HG03575 (cell line): ENCODE results near the gene KCNIP1.

ENCODE experiments used
- ATAC-seq: cut with Tn5 transposase; IDR thresholded peaks from one replicate; pipeline ENCODE4 v1.9.1; 2021; ENCODE audit not compliant: unreplicated experiment, insufficient number of reproducible peaks, low FRiP score; ENCODE audit errors: extremely low read depth

Gene KCNIP1

DNA sequence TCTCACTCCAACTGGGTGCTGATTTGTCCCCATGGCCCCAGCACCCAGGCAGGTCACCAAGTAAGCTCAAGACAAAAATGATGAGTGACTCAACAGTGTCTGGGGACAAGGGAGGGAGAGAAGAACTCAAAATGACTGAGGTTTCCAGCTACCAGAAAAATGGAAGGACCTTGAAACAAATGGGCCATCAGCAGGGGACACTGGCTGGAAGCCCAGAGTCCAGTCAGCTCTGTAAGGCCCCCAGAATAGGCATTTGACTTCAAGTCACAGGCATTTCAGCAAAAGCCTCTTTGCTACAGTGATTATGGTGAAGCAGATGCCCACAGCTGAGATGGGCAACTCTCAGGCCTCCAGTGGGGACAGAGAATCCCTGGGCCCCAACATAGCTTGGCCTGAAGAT, 140.7 kb downstream of the KCNIP1 start:
- no peak for ATAC-seq

- ATAC-seq, result no peak
Measured at GRCh38 chr5:170648541-170648940, 144.7 kb downstream of the KCNIP1 start.

DNA sequence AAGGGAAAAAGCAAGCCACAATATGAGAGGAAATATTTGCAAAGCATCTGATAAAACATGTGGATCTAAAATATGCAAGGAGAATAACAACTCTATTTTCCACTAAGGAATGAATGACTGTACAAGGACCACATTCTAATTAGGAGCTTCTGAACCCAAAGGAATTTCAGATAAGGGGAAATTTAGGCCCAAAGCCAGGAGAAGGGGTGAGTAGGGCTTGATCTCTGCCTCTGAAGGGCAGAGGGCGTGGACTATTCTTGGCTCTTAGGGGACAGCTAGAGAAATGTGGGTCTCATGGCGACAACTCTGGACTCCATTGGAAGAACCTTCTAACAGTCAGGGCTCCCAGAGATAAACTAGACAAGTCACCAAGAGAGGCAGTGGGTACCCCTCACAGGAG, 147.0 kb downstream of the KCNIP1 start:
- ATAC-seq, result no peak

- ATAC-seq, result no peak
Measured at GRCh38 chr5:170651604-170652277, 147.9 kb downstream of the KCNIP1 start.

DNA sequence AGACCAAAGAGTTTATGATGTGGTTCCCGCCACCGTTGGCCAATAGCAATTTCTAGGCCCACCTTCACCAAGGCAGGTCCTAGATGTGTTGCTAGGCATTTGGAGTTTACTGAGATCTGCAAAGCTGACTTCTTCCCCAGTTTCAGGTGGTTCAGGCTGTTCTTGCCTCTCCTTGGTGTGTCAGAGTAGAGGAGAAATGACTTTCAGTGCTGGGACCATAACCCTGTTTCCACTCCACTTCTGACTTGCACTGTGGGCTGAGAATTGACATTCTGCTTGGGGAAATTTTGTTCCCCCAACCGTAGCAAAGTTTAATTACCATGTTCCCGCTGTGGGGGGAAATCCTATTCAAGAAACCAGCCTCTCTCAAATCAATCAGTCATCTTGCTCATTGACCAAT, 151.7 kb downstream of the KCNIP1 start:
- no peak for ATAC-seq

DNA sequence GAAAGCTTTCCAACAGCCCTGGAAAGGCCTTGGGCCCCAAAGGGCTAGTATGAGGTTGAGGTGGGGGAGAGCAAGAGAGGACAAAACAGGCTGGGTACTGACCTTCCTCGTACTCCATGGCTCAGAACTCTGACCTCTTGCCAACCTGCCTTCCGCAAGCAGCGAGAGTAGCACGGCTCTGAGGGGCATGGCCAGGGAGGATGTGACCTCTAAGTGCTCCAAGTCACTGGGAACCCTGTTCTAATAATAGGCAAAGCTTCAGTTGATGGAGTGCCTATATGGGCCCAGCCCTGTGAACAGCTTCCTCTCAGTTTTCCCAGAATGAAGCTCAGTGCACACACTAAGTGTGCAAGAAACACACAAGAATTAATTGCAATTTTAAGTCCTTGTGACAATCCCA, 152.1 kb downstream of the KCNIP1 start:
- no peak for ATAC-seq

DNA sequence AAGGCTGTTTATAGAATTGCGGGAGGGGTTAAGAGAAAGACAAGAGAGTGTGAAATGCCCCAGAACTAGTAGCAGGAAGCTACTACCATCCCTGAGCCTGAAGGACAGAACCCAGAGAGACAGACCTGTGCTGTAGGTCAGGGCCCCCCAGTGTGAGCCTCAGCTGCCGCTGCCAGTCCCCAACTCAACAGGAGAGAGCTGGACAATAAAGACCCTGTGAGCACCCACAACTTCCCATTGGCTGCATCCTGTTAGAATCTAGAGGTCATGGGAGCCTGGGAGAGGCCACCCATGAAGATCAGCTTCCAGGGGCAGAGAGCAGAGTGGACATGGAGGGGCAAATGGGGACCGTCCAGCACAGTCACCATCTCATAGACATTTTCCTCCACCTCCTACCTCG, 152.5 kb downstream of the KCNIP1 start:
- no peak for ATAC-seq

DNA sequence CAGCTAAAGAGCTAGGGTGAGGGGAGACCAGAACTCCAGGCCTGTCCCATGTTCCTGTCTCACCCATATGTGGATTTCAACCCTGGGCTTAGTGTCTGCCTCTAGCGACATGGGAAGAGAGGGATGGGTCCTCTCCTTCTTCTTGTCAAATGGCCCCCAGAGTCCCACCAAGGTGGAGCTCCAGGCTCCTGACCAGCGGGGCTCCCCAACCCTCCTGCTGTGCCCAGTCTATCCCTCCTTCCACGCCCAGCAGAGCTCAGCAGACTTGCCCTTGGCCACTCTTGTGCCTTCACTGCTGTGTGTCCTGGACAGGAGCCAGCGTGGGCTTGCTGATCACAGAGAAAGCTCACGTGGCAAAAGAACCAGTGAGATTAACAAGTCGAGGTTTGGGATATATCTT, 156.7 kb downstream of the KCNIP1 start:
- no peak for ATAC-seq

GRCh38 chr5:170662966-170663365, 159.1 kb downstream of the KCNIP1 start:
- ATAC-seq, result no peak

DNA sequence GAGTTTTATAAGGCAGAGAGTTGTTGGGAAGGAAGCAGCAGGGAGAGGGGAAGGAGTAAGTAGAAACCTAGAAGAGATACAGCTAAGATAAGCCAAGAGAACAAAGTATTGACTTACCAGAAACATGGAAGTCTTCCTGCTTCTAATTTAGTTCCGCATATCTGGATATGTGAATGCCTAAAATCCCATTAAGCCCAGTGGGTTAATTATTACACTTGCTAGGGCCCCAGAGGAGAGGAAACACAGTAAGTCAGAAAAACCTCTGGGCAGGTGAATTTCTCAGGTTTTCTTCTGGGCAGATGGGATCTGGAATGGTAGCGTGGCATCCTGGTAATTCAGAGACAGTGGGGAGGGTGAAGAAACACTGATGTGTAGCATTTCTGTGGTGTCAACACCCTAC, 175.0 kb downstream of the KCNIP1 start:
- no peak for ATAC-seq

GRCh38 chr5:170681013-170681433, 177.2 kb downstream of the KCNIP1 start:
- ATAC-seq, result no peak

DNA sequence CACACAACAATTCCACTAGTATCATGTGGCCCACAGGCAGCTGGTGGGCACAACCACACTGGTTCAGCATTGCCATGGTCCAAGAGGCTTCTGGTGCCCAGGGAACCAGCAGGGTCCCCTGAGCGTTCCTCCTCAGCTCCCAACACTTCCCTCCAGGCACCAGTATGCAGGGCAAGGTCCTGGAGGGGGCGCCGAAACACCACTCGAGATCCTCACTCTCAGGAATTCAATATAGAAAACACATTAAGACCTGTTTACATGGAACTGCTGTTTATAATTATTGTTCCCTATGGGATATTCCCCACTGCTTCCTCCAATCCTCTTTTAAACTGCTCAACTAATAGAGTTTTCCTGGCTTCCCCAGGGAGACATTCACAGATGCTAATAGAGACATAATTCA, 187.8 kb downstream of the KCNIP1 start:
- no peak for ATAC-seq

DNA sequence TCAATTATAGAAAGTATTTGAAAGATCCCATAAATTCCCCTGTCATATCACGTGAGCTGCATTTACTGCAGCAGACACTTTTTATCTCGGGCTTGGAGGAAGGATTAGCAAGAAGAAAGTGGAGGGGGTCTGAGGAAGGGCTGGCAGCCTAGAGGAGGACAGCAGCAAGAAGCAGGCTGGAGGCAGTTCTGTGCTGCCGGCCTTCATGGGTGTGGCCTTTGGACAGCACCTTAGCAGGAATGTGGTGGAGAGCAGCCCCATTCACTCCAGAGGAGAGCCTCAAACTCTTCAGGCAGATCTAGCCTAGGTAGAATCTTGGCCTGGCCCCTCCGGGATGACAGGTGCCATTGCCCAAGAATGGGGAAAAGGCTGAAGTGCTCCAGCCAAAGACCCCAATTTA, 189.9 kb downstream of the KCNIP1 start:
- no peak for ATAC-seq

DNA sequence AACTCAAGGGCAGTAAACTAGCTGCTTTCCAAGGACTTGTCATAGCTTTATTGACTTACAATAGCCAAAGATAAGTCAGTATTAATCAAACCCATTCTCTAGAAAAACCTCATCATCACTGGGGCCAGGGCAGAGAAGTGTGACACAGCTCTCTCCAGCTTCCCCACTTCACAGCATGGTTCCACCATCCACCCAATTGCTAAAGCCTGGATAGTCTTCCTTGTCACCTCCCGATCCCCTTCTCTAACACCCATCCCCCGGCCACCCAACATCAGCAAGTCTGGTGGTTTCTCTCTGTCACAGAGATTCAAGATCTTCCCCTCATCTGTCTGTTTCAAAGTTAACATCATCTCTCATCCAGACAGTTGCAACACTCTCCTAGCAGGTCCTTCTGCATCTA, 191.1 kb downstream of the KCNIP1 start:
- no peak for ATAC-seq

GRCh38 chr5:170697031-170697430, 193.2 kb downstream of the KCNIP1 start:
- ATAC-seq, result no peak

DNA sequence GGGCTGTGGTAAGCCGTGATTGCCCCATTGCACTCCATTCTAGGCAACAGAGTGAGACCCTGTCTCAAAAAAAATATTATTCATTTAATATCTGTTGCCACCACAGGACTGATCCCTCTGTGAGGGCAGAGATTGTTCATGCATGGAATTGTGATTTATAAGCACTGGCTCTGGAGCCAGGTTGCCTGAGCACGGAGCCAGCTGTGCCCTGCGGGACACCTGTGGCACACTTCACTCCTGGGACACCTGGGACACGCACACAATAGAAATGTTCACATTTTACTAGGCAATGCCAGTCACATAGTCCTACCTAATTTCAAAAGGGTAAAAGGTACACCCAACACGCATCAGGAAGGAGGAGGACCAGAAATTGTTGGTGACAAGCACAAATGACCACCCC, 196.7 kb downstream of the KCNIP1 start:
- ATAC-seq, result no peak

- ATAC-seq, result no peak
Measured at GRCh38 chr5:170701334-170701733, 197.5 kb downstream of the KCNIP1 start.

- no peak for ATAC-seq
Measured at GRCh38 chr5:170704417-170705192, 200.8 kb downstream of the KCNIP1 start.

DNA sequence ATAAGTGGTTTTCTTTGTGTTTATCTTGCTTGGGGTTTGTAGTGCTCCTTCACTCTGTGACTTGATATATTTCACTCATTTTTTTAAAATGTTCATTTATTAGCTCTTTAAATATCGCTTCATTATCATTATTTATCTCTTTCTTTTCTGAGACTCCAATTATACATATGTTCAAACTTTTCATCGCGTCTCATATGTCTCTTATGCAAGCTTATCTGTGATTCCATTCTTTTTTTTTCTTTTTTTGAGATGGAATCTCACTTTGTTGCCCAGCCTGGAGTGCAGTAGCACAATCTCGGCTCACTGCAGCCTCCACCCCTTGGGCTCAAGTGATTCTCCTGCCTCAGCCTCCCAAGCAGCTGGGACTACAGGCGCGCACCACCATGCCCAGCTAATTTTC, 205.8 kb downstream of the KCNIP1 start:
- ATAC-seq, result no peak

- ATAC-seq, result no peak
Measured at GRCh38 chr5:170711300-170711699, 207.5 kb downstream of the KCNIP1 start.

DNA sequence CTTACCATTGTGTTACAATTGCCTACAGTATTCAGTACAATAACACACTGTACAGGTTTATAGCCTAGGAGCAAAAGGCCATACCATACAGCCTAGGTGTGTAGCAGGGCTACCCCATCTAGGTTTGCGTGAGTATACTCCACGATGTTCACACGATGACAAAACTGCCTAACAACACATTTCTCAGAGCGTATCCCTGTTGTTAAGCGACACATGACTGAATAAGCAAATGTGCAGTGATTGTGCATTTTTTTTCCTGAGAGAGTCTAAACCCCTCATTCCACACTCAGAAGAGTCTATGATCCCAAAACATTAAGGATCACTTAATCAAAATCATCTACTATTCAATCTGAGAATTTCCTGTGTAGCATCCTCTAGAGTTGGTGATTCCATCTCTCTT, 211.3 kb downstream of the KCNIP1 start:
- ATAC-seq, result no peak
